NCI-H69 (cell line): ENCODE measurements around the gene TRIM34.
A peak's percentile ranks its signal among the peaks of the same experiment; 100 is the strongest.
"Not testable (repeated sequence)": the region's sequence is repeated elsewhere in the genome, so short reads cannot be mapped to it uniquely, and the experiment has no call there.

Experiments
- DNase-seq: peaks from one replicate; lab custom pipeline; 2025; lab: John Stamatoyannopoulos, UW

Gene TRIM34, protein sequence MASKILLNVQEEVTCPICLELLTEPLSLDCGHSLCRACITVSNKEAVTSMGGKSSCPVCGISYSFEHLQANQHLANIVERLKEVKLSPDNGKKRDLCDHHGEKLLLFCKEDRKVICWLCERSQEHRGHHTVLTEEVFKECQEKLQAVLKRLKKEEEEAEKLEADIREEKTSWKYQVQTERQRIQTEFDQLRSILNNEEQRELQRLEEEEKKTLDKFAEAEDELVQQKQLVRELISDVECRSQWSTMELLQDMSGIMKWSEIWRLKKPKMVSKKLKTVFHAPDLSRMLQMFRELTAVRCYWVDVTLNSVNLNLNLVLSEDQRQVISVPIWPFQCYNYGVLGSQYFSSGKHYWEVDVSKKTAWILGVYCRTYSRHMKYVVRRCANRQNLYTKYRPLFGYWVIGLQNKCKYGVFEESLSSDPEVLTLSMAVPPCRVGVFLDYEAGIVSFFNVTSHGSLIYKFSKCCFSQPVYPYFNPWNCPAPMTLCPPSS

DNA sequence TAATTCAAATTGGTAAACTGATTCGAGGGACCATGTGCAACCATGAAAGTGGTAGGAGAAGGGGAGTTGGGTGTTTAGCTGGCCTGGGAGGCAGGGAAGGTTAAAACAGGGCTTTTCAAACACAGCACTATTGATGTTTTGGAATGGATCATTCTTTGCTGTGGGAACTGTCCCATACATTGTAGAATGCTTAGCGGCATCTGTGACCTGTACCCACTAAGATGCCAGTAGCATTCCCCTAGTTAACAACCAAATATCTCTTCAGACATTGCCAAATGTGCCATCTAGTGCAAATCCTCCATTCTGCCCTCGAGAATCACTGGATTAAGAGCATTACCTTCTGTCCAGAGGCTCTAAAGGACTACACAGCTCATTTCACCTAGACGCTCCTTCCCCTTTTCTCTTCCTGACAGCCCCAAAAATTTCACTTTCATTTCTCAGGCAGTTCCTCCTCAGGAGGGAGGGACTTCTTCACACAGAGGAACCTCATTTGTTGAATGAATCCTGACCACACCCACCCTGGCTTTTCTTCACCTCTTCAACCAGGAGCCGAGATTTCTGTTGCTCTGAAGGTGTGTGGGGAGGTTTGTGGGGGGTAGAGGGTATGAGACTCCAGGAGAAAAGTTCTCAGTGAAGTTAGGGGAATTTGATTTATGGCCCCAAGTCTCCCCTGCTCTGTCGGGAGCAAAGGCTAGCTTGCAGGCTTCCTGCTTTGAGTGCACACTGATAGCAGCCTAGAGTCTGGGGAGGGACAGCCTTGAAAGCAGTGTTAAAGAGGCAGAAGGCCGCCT, at the start of gene TRIM34:
Gene TRIM34, plus strand, starts transcription at position 513 of the 791 bp plus-strand sequence. CDS start 7,331 bp downstream, outside the sequence.
- DNase-seq: no peak

DNA sequence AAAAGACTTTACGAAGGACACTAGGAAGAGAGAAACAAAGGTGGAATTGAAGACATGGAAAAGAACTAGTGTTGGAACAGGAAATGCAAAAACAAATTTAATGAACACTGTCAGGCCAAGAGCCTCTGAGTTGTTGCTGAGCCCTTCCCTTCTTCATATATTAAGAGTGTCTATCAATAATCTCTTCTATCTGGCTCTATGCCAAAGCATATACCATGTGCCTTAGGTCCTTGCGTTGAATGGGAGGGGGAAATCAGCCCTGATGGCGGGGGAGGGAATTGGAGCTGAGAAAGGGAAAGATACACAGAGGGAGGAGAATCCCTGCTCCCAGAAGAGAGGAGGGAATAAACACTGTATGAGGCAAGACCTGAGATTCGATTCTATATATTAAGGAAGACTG, 49.6 kb upstream of the TRIM34 start:
- no peak for DNase-seq

DNA sequence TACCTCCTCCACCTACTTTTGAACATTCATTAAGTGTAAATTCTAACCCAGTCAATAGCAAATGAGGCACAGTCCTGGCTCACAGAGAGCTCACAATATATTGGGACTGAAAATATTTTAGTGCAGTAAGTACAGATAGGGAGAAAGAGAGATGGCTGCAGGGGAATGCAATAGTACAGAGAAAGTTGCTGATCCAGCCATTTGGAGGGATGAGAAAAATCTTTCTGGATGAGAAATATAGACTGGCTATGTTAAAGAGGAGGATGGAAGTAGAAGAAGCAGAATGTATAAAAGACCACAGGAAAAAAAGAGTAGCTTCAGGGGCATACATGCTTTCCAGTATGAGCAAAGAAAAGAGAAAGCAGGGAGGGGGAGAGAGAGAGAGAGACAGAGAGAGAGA, 47.7 kb upstream of the TRIM34 start:
- DNase-seq: no peak

DNA sequence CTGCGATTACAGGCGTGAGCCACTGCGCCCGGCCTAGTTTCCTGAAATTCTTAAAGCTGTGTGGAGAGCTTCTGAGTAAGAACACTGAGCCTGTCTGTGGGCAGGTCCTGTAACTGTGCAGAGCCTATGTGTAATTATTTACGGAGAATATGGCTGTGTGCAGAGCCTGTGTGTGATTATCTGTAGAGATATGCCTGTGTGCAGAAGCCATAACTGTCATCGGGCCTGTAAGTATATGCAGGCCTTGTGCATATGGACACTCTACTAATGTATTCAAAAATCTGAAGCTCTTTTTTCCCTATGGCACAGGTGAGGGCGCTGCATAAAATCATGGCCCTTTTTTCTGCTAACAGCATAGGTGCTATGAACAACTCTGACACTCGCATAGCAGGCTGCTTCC, 44.2 kb upstream of the TRIM34 start, which contains the start of gene OR52B6:
Gene OR52B6, plus strand, starts transcription at position 301 of the 400 bp plus-strand sequence. Its CDS starts 0 bp downstream, at position 301.
- no peak for DNase-seq

DNA sequence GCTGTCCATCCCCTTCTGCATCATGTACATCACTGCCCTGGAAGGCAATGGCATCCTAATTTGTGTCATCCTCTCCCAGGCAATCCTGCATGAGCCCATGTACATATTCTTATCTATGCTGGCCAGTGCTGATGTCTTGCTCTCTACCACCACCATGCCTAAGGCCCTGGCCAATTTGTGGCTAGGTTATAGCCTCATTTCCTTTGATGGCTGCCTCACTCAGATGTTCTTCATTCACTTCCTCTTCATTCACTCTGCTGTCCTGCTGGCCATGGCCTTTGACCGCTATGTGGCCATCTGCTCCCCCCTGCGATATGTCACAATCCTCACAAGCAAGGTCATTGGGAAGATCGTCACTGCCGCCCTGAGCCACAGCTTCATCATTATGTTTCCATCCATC, 43.8 kb upstream of the TRIM34 start:
- no peak for DNase-seq

DNA sequence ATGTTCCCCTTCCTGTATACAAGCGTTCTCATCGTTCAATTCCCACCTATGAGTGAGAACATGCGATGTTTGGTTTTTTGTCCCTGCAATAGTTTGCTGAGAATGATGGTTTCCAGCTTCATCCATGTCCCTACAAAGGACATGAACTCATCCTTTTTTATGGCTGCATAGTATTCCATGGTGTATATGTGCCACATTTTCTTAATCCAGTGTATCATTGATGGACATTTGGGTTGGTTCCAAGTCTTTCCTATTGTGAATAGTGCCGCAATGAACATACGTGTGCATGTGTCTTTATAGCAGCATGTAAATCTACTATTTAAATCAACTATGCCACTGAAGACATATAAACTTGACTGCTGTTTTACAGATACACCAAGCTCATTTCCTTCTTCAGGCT, 40.3 kb upstream of the TRIM34 start:
- DNase-seq: not testable (repeated sequence)

DNA sequence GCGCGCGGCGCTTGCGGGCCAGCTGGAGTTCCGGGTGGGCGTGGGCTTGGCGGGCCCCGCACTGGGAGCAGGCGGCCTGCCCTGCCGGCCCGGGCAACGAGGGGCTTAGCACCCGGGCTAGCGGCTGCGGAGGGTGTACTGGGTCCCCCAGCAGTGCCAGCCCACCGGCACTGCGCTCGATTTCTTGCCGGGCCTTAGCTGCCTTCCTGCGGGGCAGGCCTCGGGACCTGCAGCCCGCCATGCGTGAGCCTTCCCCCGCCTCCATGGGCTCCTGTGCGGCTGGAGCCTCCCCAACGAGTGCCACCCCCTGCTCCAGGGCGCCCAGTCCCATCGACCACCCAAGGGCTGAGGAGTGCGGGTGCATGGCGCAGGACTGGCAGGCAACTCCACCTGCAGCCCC, 34.9 kb upstream of the TRIM34 start:
- not testable (repeated sequence) for DNase-seq

DNA sequence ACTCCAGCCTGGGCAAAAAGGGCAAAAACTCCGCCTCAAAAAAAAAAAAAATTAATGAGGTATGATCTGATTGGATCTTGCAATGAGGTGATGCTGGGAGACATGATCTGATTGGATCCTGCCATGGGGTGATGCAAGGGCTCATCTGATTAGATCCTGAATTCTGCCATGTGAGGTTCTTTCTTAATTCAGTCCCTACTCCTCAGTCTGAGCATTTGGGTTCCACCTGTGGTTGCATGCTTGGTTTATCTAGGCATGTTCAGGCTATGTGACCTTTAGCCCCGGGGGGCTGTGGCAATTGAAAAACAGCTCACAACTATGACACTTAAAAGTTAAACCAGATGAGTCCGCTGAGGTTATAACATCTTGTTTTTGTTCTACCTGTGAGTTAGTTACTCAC, 33.2 kb upstream of the TRIM34 start:
- no peak for DNase-seq

DNA sequence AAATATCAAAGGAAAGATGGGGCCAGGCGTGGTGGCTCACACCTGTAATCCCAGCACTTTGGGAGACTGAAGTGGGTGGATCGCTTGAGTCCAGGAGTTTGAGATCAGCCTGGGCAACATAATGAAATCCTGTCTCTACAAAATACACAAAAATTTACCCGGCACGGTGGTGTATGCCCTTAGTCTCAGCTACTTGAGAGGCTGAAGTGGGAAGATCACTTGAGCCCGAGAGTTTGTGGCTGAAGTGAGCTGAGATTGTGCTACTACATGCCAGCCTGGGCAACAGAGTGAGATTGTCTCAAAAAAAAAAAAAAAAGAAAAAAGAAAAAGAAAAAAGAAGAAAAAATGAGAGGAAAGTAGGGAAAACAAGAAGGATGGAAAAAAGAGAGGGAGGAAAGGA, 32.2 kb upstream of the TRIM34 start:
- DNase-seq: no peak

DNA sequence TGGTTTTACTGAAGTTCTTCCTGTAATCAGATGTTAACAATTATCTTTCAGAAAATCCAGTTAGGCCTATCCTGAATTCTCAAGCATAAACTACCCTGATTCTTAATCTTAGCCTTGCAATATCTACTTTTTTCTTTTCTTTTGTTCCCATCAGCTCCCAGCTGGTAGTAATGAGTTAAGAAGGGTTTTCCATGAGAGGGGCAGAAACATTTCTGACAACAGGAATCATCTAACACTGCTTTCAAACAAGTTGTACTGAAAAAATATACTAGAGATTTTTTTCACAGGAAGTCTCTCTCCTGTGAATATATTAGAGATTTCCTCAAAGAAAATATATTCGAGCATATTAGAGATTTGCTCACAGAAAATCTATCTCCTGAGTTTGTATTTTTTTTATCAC, 31.7 kb upstream of the TRIM34 start:
- DNase-seq: no peak

DNA sequence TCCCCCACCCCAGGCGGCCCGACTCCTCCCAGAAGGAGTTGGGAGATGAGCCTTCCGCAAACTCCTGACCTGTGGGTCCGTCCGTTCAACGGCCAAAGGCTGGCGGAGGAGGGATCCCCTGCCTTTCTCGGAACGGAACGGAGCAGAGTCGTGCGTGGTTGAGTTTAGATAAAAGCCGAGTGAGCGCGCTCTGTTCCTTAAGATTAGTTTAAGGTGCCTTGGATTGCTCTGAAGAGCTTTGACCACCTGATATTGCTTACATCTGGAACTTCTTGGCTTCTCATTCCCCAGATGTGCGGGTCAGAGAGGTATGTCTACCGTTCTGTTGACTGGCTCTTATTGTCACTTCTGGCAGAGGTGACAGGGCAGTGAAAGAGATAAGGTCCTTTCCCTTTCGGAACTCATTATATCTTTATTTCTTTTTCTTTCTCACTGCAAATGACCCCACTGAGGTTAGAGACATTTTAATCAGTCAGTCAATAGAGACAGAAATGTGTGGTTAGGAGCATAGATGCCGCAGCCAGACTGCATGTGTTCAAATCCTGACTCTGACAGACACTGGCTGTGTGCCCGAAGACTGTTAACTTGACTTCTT, 28.1 kb upstream of the TRIM34 start, which contains the start of gene TRIM6:
Gene TRIM6, plus strand, starts transcription at position 31 of the 595 bp plus-strand sequence. Its CDS starts 261 bp downstream, at position 292.
- DNase-seq: peak; percentile 16

DNA sequence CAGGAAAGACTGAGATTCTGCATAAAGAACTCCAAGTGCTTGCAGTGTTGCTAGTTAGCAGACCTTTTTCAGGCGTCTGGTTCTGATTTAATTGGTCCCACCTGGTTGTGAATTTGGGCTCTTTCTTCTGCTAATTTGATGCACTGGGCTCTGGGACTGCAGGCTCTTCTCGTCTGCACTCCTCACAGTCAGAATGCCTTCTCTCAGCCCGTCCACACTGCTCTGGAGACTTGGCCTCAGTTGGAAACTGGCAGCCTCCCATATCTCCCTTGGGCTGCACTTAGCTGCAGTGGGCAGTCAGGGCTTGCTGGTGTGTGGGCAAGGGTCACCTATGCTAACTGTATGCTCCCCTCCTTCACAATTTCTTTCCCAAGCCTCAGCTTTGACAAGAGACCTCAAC, 26.8 kb upstream of the TRIM34 start:
- no peak for DNase-seq

DNA sequence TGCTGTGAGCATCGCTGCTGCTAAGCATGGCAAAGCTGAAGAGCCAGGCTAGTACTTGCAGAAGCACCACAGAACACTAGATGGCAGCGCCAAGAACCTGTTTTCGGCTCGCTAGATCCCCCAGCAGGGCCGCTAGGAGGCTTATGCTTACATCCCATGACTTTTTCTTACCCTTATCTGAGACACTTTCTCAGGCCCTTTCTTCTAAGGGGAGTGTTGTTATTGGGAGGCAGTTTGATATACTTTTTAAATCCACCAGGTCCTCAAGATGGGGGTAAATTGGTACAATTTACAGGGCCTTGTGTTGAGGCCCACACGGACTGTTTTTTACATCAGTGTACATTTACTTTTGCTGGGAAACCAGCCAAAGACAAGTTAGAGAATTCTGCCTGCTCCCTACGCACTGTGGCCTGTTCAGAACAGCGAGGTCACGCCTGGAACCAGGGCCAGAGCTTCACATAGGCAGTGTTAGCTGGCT, 24.4 kb upstream of the TRIM34 start:
- DNase-seq: peak; percentile 30

DNA sequence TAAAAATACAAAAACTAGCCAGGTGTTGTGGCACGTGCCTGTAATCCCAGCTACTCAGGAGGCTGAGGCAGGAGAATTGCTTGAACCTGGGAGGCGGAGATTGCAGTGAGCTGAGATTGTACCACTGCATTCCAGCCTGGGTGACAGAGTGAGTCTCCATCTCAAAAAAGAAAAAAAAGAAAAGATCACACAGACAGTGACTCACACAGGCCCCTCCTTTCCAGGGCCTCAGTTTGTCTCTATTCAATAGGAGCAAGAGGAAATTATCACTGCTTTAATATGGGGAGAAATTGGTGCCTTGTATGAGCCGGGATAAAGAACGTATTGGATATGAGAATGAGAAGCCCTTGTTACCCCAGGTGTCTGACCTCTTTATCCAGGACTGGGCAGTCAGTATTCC, 22.0 kb upstream of the TRIM34 start:
- not testable (repeated sequence) for DNase-seq

DNA sequence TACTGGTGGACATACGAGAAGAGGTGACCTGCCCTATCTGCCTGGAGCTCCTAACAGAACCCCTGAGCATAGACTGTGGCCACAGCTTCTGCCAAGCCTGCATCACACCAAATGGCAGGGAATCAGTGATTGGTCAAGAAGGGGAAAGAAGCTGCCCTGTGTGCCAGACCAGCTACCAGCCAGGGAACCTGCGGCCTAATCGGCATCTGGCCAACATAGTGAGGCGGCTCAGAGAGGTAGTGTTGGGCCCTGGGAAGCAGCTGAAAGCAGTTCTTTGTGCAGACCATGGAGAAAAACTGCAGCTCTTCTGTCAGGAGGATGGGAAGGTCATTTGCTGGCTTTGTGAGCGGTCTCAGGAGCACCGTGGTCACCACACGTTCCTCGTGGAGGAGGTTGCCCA, 21.5 kb upstream of the TRIM34 start:
- DNase-seq: no peak

DNA sequence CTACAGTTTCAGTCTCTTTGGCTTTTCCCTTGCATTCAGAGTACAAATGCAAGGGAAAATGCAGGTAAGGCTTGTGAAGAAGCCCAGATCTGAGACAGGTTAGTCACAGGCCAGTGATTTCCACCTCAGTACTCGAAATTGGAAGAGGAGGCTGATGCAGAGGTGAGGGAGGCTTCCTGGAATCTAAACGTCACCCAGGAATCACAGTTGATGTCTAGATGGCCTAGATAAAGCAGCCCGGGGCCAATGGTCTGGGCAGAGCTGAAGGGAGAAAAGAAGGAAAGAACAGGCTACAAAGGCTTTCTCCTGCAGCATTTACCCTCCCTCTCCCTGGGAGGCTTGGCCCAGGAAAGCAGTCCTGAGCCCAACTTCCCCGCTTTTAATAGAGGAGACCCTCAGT, 19.9 kb upstream of the TRIM34 start:
- no peak for DNase-seq

DNA sequence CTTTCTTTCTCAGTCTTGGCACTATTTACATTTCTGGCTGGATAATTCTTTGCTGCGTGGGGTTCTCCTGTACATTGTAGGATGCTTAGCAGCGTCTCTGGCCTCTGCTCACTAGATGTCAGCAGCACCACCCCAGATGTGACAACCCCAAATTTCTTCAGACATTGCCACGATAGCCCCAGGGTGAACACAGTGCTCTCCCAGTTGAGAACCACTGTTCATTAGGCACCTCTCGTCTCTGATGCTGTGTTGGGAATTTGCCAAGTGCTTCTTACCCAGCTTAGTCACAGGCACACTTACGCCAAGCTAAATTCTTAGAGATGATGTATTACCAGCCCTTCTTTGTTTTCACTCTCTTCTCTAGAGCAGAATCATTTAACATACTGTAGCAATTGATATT, 19.0 kb upstream of the TRIM34 start:
- no peak for DNase-seq

DNA sequence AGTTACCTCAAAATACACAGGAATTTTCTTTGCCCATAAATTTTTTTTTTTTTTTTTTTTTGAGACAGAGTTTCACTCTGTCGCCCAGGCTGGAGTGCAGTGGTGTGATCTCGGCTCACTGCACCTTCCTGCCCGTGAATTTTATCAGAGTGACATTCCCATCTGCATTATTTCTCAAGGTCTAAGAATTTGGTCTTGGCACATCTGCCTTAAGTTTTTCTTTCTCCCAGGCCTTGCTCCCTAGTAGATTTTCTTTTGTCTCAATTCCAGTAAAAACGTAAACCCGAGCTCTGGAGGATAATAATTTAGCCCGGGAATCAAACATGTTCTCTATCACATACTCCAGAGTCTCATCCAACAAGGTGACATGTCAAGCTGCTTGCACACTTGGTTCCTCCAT, 16.0 kb upstream of the TRIM34 start:
- DNase-seq: no peak

DNA sequence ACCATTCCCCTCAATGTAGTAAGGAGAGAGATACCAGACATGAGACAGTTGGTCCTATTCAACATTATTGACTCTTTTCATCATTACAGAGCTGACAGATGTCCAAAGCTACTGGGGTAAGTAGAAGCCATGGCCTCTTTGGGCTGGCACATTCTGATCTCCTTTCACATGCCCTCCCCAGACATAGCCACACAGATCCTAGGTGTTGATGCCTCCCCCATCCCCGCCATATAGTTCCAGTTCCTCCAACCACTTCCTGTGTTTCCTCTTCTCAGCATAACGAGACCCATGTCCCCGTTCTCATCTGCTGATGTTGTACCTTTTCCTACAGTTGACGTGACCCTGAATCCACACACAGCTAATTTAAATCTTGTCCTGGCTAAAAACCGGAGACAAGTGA, 14.4 kb upstream of the TRIM34 start:
- no peak for DNase-seq

DNA sequence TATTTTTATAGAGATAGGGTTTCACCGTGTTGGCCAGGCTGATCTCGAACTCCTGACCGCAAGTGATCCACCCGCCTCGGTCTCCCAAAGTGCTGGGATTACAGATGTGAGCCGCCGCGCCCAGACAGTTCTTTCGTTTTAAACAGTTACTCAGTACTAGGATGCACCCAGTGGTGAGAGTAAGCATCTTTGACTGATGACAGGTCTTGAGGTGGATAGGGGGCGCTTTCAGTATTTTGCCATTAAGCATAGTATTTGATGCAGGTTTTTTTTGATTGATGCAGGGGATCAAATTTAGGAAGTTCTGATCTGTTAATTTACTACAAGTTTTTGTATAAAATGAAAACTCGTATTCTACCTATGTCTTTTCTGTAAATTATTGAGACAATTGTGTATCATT, 13.2 kb upstream of the TRIM34 start:
- DNase-seq: no peak

DNA sequence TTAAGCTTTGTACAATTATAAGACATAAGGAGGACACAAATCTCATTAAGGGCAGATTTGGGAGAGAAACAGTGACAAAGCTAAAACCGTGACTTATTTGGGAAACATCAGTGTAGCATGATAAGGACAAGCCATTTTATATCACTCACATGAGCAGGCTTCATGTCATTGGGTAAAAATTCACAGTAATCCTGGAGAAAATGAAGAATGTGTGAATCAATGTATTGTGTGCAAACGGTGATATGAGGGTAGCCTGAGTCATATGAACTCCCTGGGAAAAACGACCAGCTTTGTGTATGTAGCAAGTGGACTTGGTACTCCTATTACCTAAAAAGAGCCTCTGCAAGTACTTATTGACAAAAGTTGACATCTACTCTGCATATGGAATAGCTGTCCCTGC, 6.0 kb upstream of the TRIM34 start:
- no peak for DNase-seq
